Mucosa of descending colon (tissue), 3 donors: ENCODE measurements around the gene ALKBH6. TPM values are rescaled to one million over a fixed set of nuclear protein-coding genes. Genes with fewer than 3 reads are reported as not detected.

Experiments used
- ATAC-seq: fragments of 200-7000 bp; cut with Tn5 transposase; one replicate; pipeline ENCODE4 v1.9.1; 2020; ENCODE audit warnings: mild to moderate bottlenecking, moderate library complexity
- DNase-seq, 3 donors: peaks; one replicate each; pipeline ENCODE4 v3.0.0-alpha.2; 2020
- H3K36me3 ChIP-seq: fragments of 200-600 bp; one replicate; pipeline ENCODE4 v1.8.0; 2021; ENCODE audit warnings: low read depth, mild to moderate bottlenecking
- H3K4me1 ChIP-seq: fragments of 200-600 bp; one replicate; pipeline ENCODE4 v1.8.0; 2021; ENCODE audit warnings: low read depth, mild to moderate bottlenecking
- H3K4me3 ChIP-seq: fragments of 200-600 bp; one replicate; pipeline ENCODE4 v1.8.0; 2021; ENCODE audit warnings: mild to moderate bottlenecking
- H3K9me3 ChIP-seq: fragments of 200-600 bp; one replicate; pipeline ENCODE4 v1.8.0; 2021; ENCODE audit warnings: mild to moderate bottlenecking
- CTCF ChIP-seq: fragments of 200-600 bp; IDR thresholded peaks from one replicate; pipeline ENCODE4 v1.8.0; 2022; ENCODE audit warnings: antibody characterized with exemption, mild to moderate bottlenecking
- intact Hi-C, 2 donors: fragments of 100-400 bp; cut with DNase I in 1 of 2; cut with micrococcal nuclease in 1 of 2; formaldehyde crosslinking; loops; one replicate each; pipeline versions ENCODE4 v1.11.0 to v1.11.1; 2022; cut with DNase I, micrococcal nuclease
- total RNA-seq, 3 donors: library from RNA; stranded (reverse); fragmentation: NEBNext Ultra II Directional in 2 of 3; extraction: Animal tissue kit (Norgen Biotek cat#: 25700) in 2 of 3; gene quantifications; one replicate each; pipeline versions ENCODE4 v1.2.1 to v1.2.4, GENCODE V29; 2021 to 2023
- donor health status: DM: no; HTN: no; CAD: no; lungs with moderate emphysema.
- donor health status: DM: no; HTN: no; CAD: no.
- donor health status: DM: no; HTN: yes; CAD: no.

The ALKBH6 gene
- total RNA-seq, 3 donors from 2014 or later, result 20.2 to 24.1 (median 22.0) TPM

- intact Hi-C loops, result no loop called here
- H3K4me1 ChIP-seq, result no peaks in the 10 kb centered on the region
- ATAC-seq (no peak), DNase-seq (no peak)
- H3K36me3 ChIP-seq, result no peaks in the 10 kb centered on the region
- no peak for TF ChIP-seq CTCF
- H3K9me3 ChIP-seq, result no peaks in the 10 kb centered on the region
- no peak overlapping the region for H3K4me3 ChIP-seq
Observed at GRCh38 chr19:35978271-35978670, 35.7 kb downstream of the ALKBH6 start.

- ATAC-seq (peak; percentile 27), DNase-seq (no peak)
- no peaks in the 10 kb centered on the region for H3K36me3 ChIP-seq
- intact Hi-C loops, result no loop called here
- H3K9me3 ChIP-seq, result no peaks in the 10 kb centered on the region
- H3K4me3 ChIP-seq, result no peak overlapping the region
- H3K4me1 ChIP-seq, result no peaks in the 10 kb centered on the region
- TF ChIP-seq CTCF, result no peak
Observed at GRCh38 chr19:35977446-35978222, 36.4 kb downstream of the ALKBH6 start.

GRCh38 chr19:35975608-35976214, 38.3 kb downstream of the ALKBH6 start:
- Histone ChIP-seq H3K4me3 (no peak overlapping the region), H3K4me1 (no peaks in the 10 kb centered on the region), H3K36me3 (no peaks in the 10 kb centered on the region), H3K9me3 (no peaks in the 10 kb centered on the region)
- ATAC-seq (no peak), DNase-seq (no peak)
- intact Hi-C loops, result no loop called here
- no peak for TF ChIP-seq CTCF

- H3K36me3 ChIP-seq, result no peaks in the 10 kb centered on the region
- intact Hi-C loops, result no loop called here
- TF ChIP-seq CTCF, result no peak
- ATAC-seq (peak; percentile 43), DNase-seq (no peak)
- H3K4me3 ChIP-seq, result no peak overlapping the region
- no peaks in the 10 kb centered on the region for H3K4me1 ChIP-seq
- no peaks in the 10 kb centered on the region for H3K9me3 ChIP-seq
Observed at GRCh38 chr19:35973487-35973886, 40.5 kb downstream of the ALKBH6 start.

GRCh38 chr19:35966771-35967170, 47.2 kb downstream of the ALKBH6 start:
- no peak overlapping the region for H3K4me3 ChIP-seq
- ATAC-seq (no peak), DNase-seq (no peak)
- no peaks in the 10 kb centered on the region for H3K9me3 ChIP-seq
- TF ChIP-seq CTCF, result no peak
- H3K36me3 ChIP-seq, result no peaks in the 10 kb centered on the region
- H3K4me1 ChIP-seq, result no peaks in the 10 kb centered on the region
- intact Hi-C loops, result no loop called here
